ENCODE measurements around the gene SULF2.

The SULF2 gene

GRCh38 chr20:47653869-47654268 is 131.4 kb downstream of the SULF2 start:
- H3K27me3 ChIP-seq: no peaks in the 10 kb centered on the region
- H4K20me1 ChIP-seq: peaks cover 0 to 73% (median 0%) of the 10 kb centered on the region in 11 experiments; a peak in 7 of 22 replicates
- H3K36me3 ChIP-seq: peaks cover 89 to 100% (median 94%) of the 10 kb centered on the region in 11 experiments
- H3K4me1 ChIP-seq: peaks cover 0 to 18% (median 0%) of the 10 kb centered on the region in 10 experiments; a peak in 5 of 20 replicates
- H3K4me3 ChIP-seq: no peak overlapping the region
- no peak overlapping the region for H3K27ac ChIP-seq
- no peaks in the 10 kb centered on the region for H3K9me3 ChIP-seq (replicated peaks in 1 of 11)
- H3K4me2 ChIP-seq: no peak overlapping the region
- TF ChIP-seq Cebpa-rat (IDR thresholded peaks at IDR 0.05): no peak
- H3K9ac ChIP-seq: no peak overlapping the region

- Histone ChIP-seq H3K9me3 (replicated peaks in 1 of 11) (no peaks in the 10 kb centered on the region), H3K4me1 (peaks cover 0 to 18% (median 0%) of the 10 kb centered on the region in 10 experiments; a peak in 5 of 20 replicates), H3K27me3 (no peaks in the 10 kb centered on the region), H3K4me3 (no peak overlapping the region), H3K36me3 (peaks cover 90 to 100% (median 95%) of the 10 kb centered on the region in 11 experiments), H3K9ac (no peak overlapping the region), H4K20me1 (peaks cover 0 to 75% (median 0%) of the 10 kb centered on the region in 11 experiments; a peak in 6 of 22 replicates), H3K27ac (no peak overlapping the region), H3K4me2 (no peak overlapping the region)
- TF ChIP-seq Cebpa-rat (IDR thresholded peaks at IDR 0.05): no peak
Measured at GRCh38 chr20:47652794-47653193, 132.5 kb downstream of the SULF2 start.

DNA sequence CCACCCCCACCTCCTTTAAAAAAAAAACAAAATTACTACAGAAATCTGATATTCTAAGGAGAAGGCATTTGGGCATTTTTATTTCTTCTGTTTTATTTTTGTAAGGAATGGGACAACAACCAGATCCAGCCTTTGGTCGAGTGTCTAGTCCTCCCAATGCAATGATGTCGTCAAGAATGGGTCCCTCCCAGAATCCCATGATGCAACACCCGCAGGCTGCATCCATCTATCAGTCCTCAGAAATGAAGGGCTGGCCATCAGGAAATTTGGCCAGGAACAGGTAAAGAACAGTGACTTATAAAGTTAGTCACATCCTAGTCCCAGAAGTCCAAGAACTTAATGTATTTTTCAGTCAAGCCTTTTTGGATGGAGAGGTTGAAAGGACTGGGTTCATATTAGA is 133.0 kb downstream of the SULF2 start:
- H3K27ac ChIP-seq: no peak overlapping the region
- H4K20me1 ChIP-seq: peaks cover 0 to 72% (median 0%) of the 10 kb centered on the region in 11 experiments; a peak in 6 of 22 replicates
- H3K9ac ChIP-seq: no peak overlapping the region
- H3K4me2 ChIP-seq: no peak overlapping the region
- H3K27me3 ChIP-seq: no peaks in the 10 kb centered on the region
- H3K36me3 ChIP-seq: peaks cover 89 to 100% (median 95%) of the 10 kb centered on the region in 11 experiments
- no peak overlapping the region for H3K4me3 ChIP-seq
- no peaks in the 10 kb centered on the region for H3K9me3 ChIP-seq (replicated peaks in 1 of 11)
- TF ChIP-seq Cebpa-rat (IDR thresholded peaks at IDR 0.05): no peak
- peaks cover 0 to 18% (median 0%) of the 10 kb centered on the region in 10 experiments; a peak in 5 of 20 replicates for H3K4me1 ChIP-seq

DNA sequence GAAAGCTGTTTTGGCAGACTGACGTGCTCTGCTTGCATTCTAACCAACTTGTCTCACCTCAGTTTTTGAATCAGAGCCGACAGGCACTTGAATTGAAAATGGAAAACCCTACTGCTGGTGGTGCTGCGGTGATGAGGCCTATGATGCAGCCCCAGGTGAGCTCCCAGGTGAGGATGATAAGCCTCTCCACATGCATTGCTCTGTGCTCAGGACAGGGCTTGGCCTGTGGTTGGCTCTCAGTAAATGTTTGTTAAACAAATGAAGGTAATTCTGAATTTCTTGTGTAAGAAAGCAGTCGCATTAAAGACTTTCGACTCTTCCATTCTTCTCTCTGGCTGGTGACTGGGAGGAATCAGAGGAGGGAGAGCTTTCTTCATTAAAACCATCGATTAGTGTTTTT is 136.3 kb downstream of the SULF2 start:
- Histone ChIP-seq H3K27ac (no peak overlapping the region), H3K9ac (no peak overlapping the region), H3K4me1 (no peaks in the 10 kb centered on the region), H3K27me3 (no peaks in the 10 kb centered on the region), H4K20me1 (peaks cover 0 to 70% (median 0%) of the 10 kb centered on the region in 11 experiments; a peak in 7 of 22 replicates), H3K4me2 (no peak overlapping the region), H3K36me3 (peaks cover 97 to 100% (median 98%) of the 10 kb centered on the region in 11 experiments), H3K4me3 (no peak overlapping the region), H3K9me3 (replicated peaks in 1 of 11) (no peaks in the 10 kb centered on the region)
- TF ChIP-seq Cebpa-rat (IDR thresholded peaks at IDR 0.05): no peak

GRCh38 chr20:47647994-47648393 is 137.3 kb downstream of the SULF2 start:
- H3K27ac ChIP-seq: no peak overlapping the region
- H3K9ac ChIP-seq: no peak overlapping the region
- H3K9me3 ChIP-seq (replicated peaks in 1 of 11): no peaks in the 10 kb centered on the region
- no peak overlapping the region for H3K4me3 ChIP-seq
- H3K36me3 ChIP-seq: peaks cover 96 to 100% (median 98%) of the 10 kb centered on the region in 11 experiments
- no peak for TF ChIP-seq Cebpa-rat (IDR thresholded peaks at IDR 0.05)
- no peaks in the 10 kb centered on the region for H3K27me3 ChIP-seq
- H3K4me1 ChIP-seq: no peaks in the 10 kb centered on the region
- no peak overlapping the region for H3K4me2 ChIP-seq
- peaks cover 0 to 70% (median 0%) of the 10 kb centered on the region in 11 experiments; a peak in 6 of 22 replicates for H4K20me1 ChIP-seq

GRCh38 chr20:47645632-47646031 is 139.6 kb downstream of the SULF2 start:
- TF ChIP-seq Cebpa-rat (IDR thresholded peaks at IDR 0.05): no peak
- no peak overlapping the region for H3K4me3 ChIP-seq
- H4K20me1 ChIP-seq: peaks cover 0 to 60% (median 0%) of the 10 kb centered on the region in 11 experiments; a peak in 6 of 22 replicates
- H3K36me3 ChIP-seq: peaks cover 96 to 100% (median 98%) of the 10 kb centered on the region in 11 experiments
- H3K27me3 ChIP-seq: no peaks in the 10 kb centered on the region
- no peak overlapping the region for H3K9ac ChIP-seq
- H3K4me1 ChIP-seq: no peaks in the 10 kb centered on the region
- no peaks in the 10 kb centered on the region for H3K9me3 ChIP-seq (replicated peaks in 1 of 11)
- H3K27ac ChIP-seq: no peak overlapping the region
- no peak overlapping the region for H3K4me2 ChIP-seq

- no peak for TF ChIP-seq Cebpa-rat (IDR thresholded peaks at IDR 0.05)
- Histone ChIP-seq H3K36me3 (peaks cover 92 to 99% (median 97%) of the 10 kb centered on the region in 11 experiments), H3K4me1 (no peaks in the 10 kb centered on the region), H3K9me3 (replicated peaks in 1 of 11) (no peaks in the 10 kb centered on the region), H4K20me1 (peaks cover 0 to 54% (median 3%) of the 10 kb centered on the region in 11 experiments; a peak in 6 of 22 replicates), H3K27me3 (no peaks in the 10 kb centered on the region), H3K4me3 (no peak overlapping the region), H3K9ac (no peak overlapping the region), H3K27ac (no peak overlapping the region), H3K4me2 (no peak overlapping the region)
Measured at GRCh38 chr20:47642624-47643023, 142.7 kb downstream of the SULF2 start.

GRCh38 chr20:47642118-47642517 is 143.2 kb downstream of the SULF2 start:
- peaks cover 93 to 99% (median 98%) of the 10 kb centered on the region in 11 experiments for H3K36me3 ChIP-seq
- no peak for TF ChIP-seq Cebpa-rat (IDR thresholded peaks at IDR 0.05)

DNA sequence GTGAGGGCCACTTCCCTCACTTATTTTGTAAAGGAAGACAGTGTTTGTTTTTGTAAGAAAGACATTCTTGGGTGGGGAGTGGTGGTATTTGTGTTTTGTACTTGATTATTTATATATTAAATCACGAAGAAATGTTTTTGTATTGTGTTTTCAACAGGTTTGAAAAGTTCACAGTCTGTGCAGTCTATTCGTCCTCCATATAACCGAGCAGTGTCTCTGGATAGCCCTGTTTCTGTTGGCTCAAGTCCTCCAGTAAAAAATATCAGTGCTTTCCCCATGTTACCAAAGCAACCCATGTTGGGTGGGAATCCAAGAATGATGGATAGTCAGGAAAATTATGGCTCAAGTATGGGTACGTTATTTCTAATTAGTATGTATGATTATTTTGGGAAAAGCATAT is 146.4 kb downstream of the SULF2 start:
- Histone ChIP-seq H4K20me1 (peaks cover 0 to 51% (median 0%) of the 10 kb centered on the region in 11 experiments; a peak in 6 of 22 replicates), H3K36me3 (peaks cover 92 to 99% (median 98%) of the 10 kb centered on the region in 11 experiments), H3K27ac (no peak overlapping the region), H3K27me3 (no peaks in the 10 kb centered on the region), H3K4me2 (no peak overlapping the region), H3K4me3 (no peak overlapping the region), H3K9ac (no peak overlapping the region), H3K9me3 (replicated peaks in 1 of 11) (no peaks in the 10 kb centered on the region), H3K4me1 (no peaks in the 10 kb centered on the region)
- no peak for TF ChIP-seq Cebpa-rat (IDR thresholded peaks at IDR 0.05)

More at GRCh38 chr20:47642118-47642517, 143.2 kb downstream of the SULF2 start:
- no peaks in the 10 kb centered on the region for H3K9me3 ChIP-seq (replicated peaks in 1 of 11)
- H3K27ac ChIP-seq: no peak overlapping the region
- H3K9ac ChIP-seq: no peak overlapping the region
- peaks cover 0 to 56% (median 3%) of the 10 kb centered on the region in 11 experiments; a peak in 6 of 22 replicates for H4K20me1 ChIP-seq
- no peak overlapping the region for H3K4me2 ChIP-seq
- no peaks in the 10 kb centered on the region for H3K4me1 ChIP-seq
- no peak overlapping the region for H3K4me3 ChIP-seq
- H3K27me3 ChIP-seq: no peaks in the 10 kb centered on the region

DNA sequence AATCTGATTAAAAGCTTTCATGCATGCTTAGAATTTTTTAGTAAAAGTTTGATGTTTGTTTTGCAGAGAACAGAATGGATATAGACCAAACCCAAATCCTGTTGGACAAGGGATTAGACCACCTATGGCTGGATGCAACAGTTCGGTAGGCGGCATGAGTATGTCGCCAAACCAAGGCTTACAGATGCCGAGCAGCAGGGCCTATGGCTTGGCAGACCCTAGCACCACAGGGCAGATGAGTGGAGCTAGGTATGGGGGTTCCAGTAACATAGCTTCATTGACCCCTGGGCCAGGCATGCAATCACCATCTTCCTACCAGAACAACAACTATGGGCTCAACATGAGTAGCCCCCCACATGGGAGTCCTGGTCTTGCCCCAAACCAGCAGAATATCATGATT is 150.0 kb downstream of the SULF2 start:
- H3K4me1 ChIP-seq: no peaks in the 10 kb centered on the region
- no peak overlapping the region for H3K27ac ChIP-seq
- H3K4me3 ChIP-seq: no peak overlapping the region
- H3K27me3 ChIP-seq: no peaks in the 10 kb centered on the region
- H3K9me3 ChIP-seq (replicated peaks in 1 of 11): no peaks in the 10 kb centered on the region
- peaks cover 93 to 99% (median 98%) of the 10 kb centered on the region in 11 experiments for H3K36me3 ChIP-seq
- peaks cover 0 to 67% (median 0%) of the 10 kb centered on the region in 11 experiments; a peak in 5 of 22 replicates for H4K20me1 ChIP-seq
- no peak for TF ChIP-seq Cebpa-rat (IDR thresholded peaks at IDR 0.05)
- H3K9ac ChIP-seq: no peak overlapping the region
- H3K4me2 ChIP-seq: no peak overlapping the region

Data from BLaER1 treated with 17β-estradiol and CSF1 and Interleukin-3, amounts not matched to agents 10 nM and 100 nM (cell line).